Stimulated activated CD4-positive, alpha-beta T cell treated with anti-CD3 and anti-CD28 coated beads, Interleukin-1b, Interleukin-23, amount 100 ng/mL, for 4 hours (primary cell): ENCODE measurements around the gene USH2A.

ENCODE experiments used
- DNase-seq, 2 donors: peaks; one replicate each; pipeline ENCODE4 v3.0.0-alpha.2; 2020; ENCODE audit warnings: low read depth in 2 of 2

The USH2A gene

DNA sequence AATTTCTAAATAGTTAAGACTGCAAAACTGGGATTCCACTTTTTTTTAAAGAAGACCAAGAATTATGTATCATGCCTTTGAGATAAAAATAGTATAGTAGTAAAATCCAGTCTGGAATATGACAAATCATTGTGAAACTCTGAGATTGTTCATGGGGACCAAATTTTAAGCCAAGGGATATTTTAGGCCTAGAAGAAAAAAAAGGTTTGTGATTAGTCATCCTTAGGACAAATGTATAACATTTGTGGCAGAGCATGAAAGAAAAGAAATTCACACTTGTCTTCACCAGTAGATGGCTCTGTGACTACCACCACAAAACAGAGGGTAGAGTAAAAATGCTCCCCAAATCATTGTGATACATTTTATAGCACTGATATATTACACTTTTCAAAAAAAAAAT is 630.1 kb downstream of the USH2A start:
- no peak for DNase-seq

DNA sequence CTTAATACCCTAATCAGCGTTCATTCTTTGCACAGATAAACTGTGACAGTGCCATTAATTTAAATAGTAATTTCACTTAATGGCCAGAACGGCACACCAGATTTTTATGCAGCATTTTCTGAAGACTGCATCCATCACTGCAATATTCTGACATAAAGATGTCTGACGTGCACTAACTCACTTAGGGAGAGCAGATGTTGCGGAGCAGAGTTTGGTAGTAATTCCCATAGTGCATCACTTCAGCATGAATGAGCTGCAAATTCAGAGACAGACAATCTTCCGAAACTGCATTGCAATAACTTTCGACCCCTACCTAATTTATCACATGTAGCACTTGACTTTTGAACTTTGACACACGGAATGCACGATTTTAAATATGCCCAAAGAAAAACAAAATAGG is 630.8 kb downstream of the USH2A start:
- no peak for DNase-seq

DNA sequence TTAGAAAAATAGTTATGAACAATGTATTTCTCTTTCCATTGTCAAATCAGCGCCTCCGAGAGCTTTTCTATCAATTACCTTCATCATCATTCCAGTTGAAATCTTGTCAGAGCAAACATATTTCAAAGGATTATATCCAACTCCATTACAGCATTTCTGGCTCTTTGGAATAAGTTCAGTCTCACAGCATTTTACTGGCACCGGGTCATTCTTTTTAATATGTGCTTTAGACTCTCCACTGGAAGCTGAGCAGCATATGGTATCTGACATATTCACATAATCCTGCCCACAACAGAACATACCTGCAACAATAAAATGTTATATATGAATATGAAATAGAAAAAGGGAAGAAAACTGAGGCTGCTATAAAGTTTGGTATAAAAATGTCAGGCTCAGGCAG is 633.3 kb downstream of the USH2A start:
- DNase-seq, result no peak

DNA sequence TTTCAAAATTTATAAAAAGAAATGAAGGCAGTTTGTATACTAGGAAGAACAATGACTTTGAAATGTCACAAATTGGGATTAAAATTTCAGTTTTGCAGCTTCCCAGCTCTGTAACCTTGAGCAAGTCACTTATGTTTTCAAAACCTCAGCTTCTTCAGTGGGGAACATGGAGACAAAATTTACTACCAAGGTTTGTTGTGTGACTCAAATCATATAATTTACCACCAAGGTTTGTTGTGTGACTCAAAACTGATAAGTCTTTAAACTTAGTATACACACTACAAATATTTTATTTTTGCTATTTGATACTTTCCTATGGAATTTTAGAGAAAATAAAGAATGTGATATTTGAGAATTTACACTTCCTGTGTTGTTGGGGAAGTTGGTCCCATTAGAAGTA is 636.3 kb downstream of the USH2A start:
- DNase-seq, result no peak

DNA sequence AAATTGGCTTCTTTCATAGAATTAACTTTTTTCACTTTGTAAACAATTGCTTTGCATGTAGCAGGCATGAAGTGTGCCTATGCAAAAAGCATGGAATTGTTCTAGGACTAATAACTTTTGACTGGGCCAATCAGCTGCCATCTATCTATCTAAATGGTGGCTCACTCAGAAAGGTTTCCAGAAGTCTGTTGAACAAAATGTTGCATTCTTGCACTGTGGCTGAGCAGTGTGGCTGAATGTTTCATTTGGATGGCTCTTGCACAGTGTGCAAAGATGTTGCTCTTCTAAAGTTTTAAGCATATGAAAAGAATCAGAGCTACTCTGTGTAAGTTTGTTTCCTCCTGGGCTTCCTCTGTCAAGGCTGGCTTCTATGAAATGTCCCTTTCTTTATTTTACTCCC is 642.6 kb downstream of the USH2A start:
- no peak for DNase-seq

DNA sequence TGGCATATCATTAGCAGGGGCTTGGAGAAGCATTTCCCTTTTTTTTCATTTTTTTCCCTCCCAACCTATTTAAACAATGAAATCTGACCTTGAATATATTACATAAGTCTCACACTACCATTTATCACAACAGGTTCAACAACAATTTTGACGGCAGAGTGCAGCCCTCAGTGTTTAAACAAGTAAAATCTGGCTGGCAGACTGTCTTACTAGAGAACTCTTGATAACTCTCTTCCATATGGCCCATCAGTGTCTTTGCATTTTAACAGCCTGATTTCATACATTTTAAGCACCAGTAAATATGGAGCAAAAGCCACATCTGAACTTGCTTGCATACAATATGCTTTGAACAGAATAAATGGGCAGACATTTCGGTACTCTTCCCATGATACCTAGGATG is 643.1 kb downstream of the USH2A start:
- no peak for DNase-seq

DNA sequence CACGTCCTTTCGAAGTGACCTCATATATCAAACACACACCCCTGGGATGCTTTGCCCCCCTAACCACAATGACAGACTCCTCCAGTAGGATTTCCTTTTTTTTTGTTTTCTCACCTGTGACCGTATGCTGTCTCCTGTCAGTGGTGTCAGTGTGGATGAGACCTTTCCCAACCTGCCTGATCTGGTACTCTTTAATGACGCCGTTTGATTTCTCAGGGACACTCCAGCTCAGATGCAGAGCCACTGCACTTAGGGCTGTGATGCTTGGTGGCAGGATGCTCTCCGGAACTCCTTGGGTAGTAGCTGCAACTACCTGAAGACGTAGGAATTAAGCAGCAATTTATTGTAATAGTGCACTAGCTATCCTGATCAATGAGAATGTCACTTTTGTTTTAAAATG is 643.5 kb downstream of the USH2A start:
- no peak for DNase-seq

DNA sequence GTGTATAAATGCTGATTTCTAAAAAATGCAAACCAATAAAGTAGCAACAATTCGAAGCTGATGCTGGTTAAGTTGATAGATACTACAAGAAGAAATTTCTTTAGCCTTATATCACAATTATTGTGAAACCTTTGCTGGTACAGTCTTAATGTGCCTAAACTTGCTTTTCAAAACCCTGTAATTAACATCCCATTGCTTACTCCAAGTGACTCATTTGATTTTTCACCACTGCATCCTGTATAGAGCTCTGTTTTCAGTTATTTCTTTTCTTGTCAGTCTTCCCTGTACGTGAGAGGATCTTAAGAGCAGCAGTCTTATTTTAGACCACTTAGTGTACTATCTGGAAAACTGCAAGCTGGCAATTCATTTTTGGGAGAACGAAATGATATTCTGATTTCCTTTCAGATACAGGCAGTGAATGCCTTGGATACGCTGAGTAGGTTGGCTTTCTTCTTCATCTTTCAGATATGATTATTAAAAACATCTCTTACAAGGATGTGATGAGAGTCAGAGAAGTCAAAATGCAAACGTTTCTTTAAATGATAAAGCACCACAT is 645.8 kb downstream of the USH2A start:
- no peak for DNase-seq

DNA sequence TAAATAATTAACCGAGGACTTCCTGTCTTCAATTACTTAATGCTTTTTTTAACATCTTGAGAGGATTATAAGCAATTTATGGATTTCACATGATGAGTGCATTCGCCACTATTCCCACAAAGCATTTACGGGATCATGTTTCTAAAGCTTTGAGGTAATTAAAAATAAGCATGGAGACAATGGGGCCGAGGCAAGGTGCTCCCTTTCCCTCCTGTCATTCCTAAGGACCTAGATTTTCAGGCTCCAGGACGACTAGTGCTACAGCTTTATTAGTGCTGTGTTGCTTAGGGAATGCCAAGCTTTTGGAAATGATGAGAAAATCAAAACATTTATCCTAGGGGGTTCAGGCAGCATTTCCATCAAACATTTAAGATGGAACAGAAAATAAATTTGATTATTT is 646.9 kb downstream of the USH2A start:
- DNase-seq, result no peak

DNA sequence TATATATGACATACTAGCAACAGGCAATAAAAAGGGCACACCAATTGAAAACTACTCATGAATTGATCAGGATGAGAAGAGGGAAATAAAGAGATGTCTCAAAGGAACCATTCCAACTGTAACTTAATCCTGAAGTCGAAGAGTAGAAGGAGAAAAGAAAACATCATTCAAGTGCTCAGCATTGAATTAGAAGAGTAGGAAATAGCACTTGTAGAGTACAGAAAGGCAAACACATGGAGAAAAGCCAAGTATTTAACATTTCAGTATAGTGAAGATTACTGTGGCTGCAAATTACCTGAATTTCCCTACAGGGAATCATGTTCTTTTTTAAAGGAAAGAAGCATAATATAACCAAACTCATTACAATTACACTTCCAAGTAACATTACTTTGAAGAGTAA is 651.1 kb downstream of the USH2A start:
- no peak for DNase-seq

DNA sequence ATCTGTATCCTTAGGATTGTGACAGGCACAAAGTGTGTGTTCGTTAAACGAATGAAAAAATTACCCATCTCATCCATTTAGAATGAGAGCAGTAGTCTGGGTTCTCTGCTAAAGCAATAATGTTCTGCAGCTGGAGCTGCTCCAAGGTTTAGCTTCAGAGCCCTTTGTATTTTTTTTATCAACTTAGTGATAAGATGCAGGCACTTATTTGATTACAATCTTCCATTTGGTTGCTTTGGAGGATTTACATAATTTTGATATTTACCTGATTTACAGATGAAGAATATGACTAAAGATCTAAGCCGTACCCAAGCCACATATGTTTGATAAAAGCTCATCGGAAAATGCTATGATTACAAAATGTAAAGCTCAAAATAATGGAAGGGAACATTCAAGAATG is 654.9 kb downstream of the USH2A start:
- no peak for DNase-seq

DNA sequence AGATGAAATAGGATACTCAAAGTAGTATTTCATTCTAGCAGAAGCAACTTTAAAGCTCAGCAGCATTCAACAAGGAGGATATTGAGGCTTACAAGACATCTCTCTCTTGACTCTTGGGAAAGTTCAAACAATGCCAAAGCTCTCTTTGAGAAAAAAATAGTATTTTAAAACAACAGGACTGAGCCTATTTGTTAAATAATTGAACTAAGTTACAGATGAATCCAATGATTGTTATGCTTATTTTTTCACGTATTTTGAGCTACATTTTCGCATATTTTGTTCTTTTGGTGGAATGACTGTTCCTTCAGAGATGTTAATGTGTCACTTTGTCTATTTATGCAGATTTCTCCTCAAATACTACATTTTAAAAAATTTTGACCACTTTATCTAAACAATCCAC is 655.5 kb downstream of the USH2A start:
- DNase-seq, result no peak

DNA sequence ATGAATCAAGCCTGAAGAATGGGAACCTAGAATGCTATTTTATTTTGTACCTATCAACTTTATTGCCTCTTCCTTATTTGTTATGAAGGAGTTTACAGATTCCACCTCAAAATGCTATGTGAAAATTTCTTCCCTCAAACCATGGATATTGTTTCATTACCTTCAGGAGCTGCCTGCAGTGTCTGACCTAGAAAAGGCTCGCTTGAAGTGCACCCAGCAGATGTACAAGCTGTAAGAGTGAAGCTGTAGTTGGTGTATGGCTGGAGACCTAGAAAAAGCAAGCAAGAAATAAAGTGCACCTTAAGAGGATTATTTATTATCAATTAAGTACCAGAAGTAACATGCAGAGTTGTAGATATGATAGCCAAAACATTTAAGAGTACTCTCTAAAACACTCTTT is 656.7 kb downstream of the USH2A start:
- DNase-seq, result no peak

DNA sequence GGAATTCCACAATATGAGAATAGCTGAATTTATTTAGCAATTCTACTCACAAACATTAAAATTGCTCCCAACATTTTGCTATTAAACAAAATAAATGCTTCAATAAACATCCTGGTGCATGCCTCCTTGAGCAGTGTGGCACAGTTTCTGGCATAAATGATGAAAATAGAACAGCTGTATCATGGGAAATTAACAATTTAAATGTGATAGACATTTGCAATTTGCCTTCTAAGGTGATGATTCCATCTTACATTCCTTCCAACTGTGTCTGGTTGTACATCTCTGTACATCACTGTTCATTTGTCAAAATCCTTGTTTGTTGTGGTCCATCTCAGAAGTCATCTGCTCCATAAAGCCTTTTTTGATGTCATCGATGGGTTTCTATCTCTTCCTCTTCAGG is 657.4 kb downstream of the USH2A start:
- no peak for DNase-seq

DNA sequence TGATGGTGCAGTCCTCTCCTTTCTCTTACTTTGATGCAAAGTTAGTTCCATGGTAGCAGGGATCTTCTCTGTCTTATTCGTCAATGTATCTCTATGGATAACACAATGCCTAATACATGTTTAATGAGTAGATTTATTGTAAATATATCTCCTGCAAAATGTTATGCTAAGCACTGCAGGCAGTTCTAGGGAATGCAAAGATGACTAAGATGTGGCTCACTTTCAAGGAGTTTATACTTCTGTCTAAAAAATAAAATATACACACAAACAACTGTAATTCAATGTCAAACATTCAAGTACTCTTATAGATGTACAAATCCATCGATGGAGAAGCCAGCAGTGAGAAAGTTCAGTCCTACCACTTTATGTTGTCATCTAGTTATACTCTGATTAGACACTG is 661.8 kb downstream of the USH2A start:
- no peak for DNase-seq

DNA sequence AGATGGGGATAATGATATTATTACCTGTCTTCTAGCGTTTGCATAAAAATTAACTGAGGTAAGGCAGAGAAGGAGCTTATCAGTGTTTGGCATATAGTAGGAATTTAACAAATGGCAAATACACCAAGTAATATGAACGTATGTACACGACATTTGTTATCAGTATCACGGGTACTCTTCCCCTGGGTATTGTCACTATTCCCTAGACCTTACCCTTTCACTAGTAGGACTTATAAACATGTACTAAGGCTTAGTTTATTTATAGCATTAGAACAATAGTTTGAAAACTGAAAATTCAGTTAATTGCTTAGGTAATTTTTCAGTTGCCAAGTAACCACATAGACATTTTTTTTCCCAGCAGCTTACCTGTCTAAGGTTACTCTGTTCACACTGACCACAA is 669.1 kb downstream of the USH2A start:
- no peak for DNase-seq

DNA sequence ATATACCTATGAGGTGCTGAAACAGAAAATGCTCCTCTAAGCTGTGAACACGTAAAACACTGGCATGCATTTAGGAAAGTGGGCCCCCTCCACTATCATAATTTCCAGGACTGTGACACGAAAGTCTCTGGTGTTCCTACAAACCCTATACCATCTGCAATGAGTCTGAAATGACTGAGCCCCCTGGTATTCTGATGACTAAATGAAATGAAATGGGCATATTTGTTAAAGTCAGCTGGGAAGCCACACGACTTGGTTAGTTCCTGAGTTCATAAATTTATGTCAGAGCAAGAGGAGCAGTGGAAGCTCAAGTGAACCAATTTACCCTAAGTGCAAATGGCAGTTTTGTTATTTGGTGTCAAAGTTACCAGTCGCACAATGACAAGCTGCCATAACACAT is 673.8 kb downstream of the USH2A start:
- no peak for DNase-seq

DNA sequence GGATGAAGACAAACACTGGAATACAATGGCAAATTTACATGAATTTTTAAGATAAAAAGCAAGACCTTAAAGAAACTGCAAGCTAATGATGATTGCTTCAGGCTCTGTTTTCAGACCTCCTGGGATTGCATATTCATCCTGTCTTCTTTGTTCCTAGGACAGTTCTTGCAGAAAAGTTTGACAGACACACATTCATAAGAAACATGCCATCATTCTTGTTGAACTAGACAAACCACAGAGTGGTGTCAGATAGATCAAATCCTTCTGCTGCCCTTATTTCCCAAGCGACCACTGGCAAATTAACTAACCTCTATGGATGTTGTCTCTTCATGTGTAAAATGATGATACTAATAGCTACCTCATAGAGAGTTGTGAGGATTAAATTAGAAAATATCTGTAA is 674.8 kb downstream of the USH2A start:
- no peak for DNase-seq

DNA sequence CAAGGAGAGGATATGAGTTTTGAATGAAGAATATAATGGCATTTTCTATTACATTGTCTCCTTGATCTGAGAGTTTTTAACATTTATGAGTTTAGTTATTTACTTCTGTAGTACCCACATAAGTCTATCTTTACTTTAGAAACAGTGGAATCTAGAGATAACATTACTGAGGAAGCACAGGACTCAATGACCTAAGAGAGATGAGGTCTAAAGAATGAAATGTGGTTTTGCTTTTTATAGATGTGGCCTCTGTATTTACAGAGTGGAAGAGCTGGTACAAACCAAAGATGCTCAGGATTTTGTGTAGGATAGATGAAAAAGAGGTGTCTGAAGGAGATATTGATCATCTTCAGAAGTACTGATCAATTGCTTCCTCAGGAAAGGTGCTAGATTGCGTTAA is 678.8 kb downstream of the USH2A start:
- no peak for DNase-seq

DNA sequence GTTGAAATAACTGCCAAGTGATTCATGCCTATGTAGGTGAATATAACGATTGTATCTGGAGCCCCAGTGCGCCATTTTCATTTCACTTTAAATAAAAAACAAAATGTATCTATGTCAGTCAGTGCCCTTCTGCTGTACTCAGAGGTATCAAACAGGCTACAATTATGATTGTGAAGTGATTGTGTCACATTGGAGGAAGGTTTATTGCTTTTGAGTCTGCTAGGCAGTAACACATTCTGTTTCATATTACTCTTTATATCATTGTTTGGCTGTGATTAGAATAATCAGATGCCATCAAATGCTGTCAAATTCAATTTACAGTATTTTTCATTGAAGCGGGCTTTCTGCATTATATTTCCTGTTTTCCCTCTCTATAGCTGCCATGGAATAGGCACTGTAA is 684.2 kb downstream of the USH2A start:
- no peak for DNase-seq

DNA sequence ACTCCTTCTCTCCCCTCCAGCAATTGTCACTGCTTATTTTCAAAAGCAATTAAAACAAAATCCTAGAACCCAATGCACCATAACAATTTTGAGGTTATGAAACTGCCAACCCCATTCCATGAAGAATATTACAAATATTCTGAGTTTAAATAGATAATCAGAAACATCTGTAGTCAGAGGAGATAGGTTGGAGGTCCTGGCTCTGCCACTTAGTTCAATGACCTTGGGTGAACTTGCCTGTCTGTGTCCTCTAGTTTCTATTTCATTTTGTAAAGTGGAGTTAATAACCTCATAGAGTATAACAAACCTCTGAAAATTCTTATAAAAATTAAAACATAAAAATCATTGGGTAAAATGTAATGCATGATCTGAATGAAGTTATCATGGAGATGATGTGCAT is 691.5 kb downstream of the USH2A start:
- DNase-seq, result no peak

DNA sequence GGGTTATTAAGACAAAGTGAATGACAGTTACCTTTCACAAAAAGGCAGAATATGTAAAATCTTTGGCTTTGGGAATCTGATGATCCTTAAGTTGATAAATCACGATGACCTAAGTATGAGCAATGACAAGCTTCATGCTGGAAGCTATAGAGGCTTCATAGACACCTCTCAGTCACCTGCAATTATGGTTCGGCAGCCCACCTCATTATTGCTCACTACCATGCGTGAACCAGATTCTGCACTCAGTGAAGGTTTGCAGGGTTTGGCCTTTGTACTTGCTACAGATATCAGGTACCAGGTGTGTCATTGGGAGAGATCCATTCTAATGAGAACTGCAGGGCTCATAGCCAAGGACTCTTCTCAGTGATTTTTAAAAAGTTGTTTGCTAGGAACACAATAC is 692.6 kb downstream of the USH2A start:
- no peak for DNase-seq

DNA sequence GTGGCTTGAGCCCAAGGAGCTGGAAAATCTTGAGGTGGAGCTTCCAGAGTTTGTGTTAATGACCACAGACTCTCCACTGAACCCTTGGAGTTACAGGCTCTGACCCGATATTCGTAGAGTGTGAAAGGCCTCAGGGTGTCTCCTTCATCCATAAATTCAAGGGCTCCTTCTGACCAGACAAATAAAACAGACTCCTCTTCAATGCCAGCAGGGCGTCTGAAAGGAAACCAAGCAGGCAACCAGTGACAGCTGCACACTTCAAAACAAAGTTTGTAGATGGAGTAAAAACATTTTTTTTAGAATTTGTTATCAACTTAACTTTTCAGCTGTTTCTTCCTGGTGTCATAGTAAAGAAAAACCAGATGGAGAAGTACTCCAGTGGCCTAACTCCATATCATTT is 695.1 kb downstream of the USH2A start:
- no peak for DNase-seq

DNA sequence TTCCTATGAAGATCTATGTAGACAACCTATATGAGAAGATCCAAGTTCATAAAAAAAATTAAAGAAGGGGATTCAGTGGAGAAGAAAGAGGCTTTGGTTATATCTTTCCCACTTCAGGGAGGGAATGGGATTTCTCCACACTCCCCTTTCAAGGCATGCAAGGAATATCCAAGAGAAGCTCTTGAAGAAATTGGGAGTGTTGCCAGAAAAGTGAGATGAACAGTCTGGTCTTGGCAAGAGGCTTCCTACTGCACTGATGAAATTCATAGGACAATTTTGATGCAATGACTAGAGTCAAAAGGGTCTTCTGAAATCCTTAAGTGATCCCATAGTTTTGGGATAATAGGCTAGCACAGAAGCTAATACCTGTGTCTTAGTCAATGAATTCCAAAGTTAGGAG is 703.1 kb downstream of the USH2A start:
- no peak for DNase-seq

DNA sequence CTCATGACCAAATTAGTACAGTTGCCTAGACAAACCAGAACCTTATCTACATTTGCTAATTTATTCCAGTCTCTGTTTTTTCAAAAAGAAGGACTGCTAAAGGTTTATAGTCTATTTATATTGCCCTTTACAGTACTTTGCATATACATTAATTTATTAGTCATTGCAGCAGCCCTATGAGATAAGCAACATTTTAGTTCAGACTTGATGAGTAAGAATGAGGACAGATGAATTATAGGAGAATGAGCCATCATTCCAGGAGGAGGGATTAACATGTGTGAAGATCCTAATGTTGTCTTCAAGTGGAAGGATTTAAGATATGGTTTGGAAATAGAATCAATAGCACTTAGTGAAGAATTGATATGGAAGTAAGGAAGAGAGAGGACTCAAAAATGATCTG is 703.7 kb downstream of the USH2A start:
- no peak for DNase-seq
